ENCODE measurements around the gene CMIP.
"Not testable (repeated sequence)": the region's sequence is repeated elsewhere in the genome, so short reads cannot be mapped to it uniquely, and the experiment has no call there.

DNA sequence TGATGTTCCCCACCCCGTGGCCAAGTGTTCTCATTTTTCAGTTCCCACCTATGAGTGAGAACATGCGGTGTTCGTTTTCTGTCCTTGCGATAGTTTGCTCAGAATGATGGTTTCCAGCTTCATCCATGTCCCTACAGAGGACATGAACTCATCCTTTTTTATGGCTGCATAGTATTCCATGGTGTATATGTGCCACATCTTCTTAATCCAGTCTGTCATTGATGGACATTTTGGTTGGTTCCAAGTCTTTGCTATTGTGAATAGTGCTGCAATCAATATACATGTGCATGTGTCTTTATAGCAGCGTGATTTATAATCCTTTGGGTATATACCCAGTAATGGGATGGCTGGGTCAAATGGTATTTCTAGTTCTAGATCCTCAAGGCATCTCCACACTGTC, 244.2 kb downstream of the CMIP start:
- TF ChIP-seq, protein P1, sequence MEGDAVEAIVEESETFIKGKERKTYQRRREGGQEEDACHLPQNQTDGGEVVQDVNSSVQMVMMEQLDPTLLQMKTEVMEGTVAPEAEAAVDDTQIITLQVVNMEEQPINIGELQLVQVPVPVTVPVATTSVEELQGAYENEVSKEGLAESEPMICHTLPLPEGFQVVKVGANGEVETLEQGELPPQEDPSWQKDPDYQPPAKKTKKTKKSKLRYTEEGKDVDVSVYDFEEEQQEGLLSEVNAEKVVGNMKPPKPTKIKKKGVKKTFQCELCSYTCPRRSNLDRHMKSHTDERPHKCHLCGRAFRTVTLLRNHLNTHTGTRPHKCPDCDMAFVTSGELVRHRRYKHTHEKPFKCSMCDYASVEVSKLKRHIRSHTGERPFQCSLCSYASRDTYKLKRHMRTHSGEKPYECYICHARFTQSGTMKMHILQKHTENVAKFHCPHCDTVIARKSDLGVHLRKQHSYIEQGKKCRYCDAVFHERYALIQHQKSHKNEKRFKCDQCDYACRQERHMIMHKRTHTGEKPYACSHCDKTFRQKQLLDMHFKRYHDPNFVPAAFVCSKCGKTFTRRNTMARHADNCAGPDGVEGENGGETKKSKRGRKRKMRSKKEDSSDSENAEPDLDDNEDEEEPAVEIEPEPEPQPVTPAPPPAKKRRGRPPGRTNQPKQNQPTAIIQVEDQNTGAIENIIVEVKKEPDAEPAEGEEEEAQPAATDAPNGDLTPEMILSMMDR (IDR thresholded peaks at IDR 0.05) = not testable (repeated sequence)
- TF ChIP-seq POLR2A (IDR thresholded peaks at IDR 0.05) = not testable (repeated sequence)

Measured in esophagus squamous epithelium (tissue), 4 donors.